Right lung (tissue), 5 donors: Measurements from ENCODE around the gene FNDC10. TPM values are rescaled to one million over a fixed set of nuclear protein-coding genes. Genes with fewer than 3 reads are reported as not detected.
"Not testable (repeated sequence)": the region's sequence is repeated elsewhere in the genome, so short reads cannot be mapped to it uniquely, and the experiment has no call there.

Source experiments
- DNase-seq, 2 donors: peaks; one replicate each; pipeline ENCODE4 v3.0.0-alpha.2; 2013
- polyA plus RNA-seq, 5 donors: library from polyadenylated mRNA; unstranded; fragments of 120-200 nt; gene quantifications; one replicate each; pipeline versions ENCODE4 v1.2.1 to v1.2.3, GENCODE V29; 2013; ENCODE audit warnings: inconsistent platforms in 1 of 5, low replicate concordance in 1 of 5; ENCODE audit not compliant: insufficient read length in 5 of 5, insufficient read depth in 1 of 5

FNDC10 gene
- polyA plus RNA-seq, 5 donors = 1.5 to 3.9 (median 1.7) TPM

DNA sequence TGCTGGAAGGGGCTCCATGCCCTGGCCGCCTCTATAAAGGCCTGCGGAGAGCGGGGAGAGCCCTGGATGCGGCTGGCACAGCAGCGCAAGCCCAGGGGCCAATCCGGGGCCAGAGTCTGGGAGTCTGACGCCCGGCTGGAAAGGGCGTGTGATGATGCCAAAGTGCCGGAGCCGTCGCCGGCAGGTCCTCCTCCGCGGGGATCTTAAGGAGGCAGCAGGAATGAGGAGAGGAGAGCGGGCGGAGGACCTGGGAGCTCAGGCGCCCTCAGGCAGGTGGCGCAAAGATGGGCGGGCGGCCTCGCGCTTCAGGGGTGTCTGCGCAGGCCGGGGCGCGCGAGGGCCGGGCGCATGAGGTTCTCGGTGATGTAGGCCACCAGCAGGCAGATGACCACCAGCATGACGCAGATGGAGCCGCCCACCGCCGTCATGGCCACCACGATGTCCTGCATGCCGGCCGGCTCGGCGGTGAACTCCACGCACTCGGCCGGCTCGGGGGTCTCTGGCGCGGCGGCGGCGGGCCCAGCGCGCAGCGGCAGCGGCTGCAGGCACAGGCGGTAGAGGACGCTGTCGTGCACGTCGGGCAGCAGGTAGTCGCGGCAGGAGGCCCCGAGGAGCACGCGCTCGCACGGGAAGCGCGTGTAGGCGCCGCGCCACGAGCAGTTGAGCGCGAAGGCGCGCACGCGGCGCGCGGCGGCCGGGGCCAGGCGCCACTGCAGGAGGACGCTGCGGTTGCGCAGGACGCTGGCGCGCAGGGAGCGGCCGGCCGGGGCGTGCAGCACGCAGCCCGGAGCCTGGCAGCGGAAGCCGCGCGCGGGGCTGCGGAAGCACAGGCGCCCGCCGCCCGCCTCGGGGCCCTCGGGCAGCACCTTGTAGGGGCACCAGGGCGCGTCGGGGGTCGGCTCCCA lies 653 bp downstream of the FNDC10 start:
- DNase-seq = no peak

DNA sequence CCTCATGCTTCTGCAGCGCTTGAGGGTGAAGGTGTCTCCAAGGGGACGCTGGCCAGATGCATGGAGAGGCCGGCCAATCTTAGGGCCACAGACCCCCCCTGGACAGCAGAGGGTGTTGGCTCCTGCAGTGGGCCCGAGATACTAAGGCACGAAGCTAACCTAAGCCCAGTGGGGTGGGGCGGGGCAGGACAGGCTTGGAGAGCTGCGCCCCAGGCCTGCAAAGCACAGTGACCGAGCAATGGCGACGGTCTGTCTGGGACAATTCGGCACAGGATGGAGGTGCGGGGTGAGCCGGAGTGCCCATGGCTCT lies 1.3 kb downstream of the FNDC10 start:
- no peak for DNase-seq

- no peak for DNase-seq
These were observed 1.8 kb downstream of the FNDC10 start for GRCh38 chr1:1598051-1598719.

DNA sequence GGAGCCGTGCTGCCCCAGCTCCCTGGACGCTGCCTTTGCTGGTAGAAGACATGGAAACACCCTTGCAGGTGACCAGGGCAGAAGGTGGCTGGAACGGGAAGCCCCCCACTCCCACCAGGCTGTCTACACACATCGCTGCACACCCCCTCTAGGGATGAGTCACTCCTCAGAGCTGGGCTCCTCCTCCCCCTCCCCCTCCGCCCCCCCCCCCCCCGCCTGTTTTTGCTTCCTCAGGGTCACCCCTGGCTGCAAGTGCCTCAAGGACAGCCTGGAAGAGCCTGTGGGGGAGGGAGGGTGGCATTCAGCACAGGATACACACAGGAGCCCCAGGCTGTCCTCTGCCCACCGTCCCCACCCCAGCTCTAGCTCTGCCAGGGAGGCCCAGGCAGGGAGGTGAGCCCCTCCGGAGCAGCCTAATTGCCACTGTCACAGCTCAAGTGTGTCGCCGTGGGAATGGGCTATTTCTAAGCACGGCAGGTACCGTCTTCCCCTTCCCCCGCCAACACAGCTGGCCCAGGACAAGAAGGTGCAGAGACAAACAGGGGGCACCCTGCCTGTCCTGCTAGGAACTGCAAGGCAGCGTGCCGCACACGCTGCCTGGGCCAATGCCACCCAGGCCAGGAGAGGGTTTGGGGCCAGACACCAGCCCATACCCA lies 2.5 kb downstream of the FNDC10 start:
- no peak for DNase-seq

- no peak for DNase-seq
These were observed 3.3 kb downstream of the FNDC10 start for GRCh38 chr1:1596493-1597274.

- not testable (repeated sequence) for DNase-seq
These were observed 4.6 kb downstream of the FNDC10 start for GRCh38 chr1:1595341-1595740.

- no peak for DNase-seq
These were observed 5.2 kb downstream of the FNDC10 start for GRCh38 chr1:1594602-1595260.

DNA sequence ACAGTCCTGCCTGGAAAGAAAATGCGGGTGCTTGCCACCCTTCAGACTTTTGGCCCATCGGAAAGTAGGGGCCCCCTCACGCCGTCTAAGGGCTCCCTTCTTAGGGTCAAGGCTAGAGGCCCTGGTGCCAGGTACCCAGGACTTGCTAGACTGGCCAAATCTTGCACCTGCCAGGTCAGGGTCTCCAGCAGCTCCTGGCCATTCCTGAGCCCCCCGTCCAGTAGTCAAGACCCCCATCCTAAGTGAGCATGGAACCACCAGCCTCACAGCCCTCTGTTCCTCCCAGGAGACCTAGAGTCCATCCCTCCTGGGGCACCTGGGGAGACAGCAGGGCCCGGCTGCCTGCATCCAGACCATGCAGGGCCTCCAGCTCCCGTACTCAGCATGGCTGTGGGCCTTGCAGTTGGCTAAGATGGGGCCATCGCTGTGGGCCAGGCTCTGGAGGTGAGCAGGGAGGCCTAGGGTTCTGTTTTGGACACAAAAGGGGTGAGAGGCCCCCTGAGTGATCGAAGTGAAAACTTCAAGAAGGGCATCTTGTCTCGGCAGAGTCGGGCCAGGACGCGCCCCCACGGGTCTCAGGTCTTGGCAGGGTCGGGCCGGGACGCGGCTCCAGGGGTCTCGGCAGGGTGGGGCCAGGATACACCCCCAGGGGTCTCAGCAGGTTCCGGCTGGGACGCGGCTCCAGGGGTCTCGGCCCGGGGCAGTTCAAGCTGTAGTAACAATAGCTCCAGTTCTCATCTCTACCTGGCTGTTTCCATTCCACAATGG lies 5.9 kb downstream of the FNDC10 start:
- no peak for DNase-seq

DNA sequence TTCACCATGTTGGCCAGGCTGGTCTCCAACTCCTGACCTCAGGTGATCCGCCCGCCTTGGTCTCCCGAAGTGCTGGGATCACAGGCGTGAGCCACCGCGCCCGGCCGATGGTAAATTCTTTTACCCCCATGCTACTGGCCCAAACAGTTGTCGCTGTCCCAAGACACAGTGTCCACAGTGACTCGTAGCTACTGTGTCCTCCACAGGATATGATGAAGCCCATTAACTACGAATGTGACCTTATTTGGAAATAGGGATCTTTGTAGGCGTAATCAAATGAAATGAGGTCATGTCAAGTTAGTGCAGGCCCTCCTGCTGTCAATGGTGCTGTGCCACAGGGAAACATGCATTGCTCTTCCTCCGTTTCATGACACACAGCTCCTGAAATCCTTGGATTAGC lies 8.5 kb downstream of the FNDC10 start:
- no peak for DNase-seq

DNA sequence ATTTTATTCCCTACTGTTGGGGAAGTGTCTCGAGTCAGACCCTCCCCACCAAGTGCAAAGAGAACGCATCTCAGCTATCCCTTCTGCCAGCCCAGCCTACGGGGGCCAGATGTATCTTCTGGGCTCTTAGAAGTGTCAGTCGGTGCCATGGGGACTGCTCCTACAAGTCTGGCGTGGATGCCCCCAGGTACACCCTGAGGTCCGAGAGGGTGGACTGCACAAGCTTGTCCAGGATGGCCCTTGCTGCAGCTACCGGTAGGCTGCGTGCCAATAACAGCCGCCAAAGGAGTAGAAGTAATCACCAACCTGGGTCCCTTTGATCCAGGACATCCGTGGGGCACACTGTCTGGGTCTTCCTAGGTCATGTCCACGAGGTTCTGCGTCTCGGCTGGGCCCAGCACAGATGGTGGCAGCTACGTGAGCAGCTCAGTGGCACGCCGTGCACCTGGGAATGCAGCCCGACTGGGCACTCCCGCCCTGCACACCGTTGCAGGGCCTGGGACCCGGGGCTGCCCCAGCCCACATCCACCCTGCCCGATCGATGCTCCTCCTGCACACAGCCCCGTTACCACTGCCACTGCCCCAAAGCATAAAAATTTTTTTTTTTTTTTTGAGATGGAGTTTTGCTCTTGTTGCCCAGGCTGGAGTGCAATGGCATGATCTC lies 16.5 kb downstream of the FNDC10 start:
- no peak for DNase-seq

- no peak for DNase-seq
These were observed 17.2 kb downstream of the FNDC10 start for GRCh38 chr1:1582585-1583346.

GRCh38 chr1:1578371-1578940 lies 21.5 kb downstream of the FNDC10 start:
- no peak for DNase-seq

DNA sequence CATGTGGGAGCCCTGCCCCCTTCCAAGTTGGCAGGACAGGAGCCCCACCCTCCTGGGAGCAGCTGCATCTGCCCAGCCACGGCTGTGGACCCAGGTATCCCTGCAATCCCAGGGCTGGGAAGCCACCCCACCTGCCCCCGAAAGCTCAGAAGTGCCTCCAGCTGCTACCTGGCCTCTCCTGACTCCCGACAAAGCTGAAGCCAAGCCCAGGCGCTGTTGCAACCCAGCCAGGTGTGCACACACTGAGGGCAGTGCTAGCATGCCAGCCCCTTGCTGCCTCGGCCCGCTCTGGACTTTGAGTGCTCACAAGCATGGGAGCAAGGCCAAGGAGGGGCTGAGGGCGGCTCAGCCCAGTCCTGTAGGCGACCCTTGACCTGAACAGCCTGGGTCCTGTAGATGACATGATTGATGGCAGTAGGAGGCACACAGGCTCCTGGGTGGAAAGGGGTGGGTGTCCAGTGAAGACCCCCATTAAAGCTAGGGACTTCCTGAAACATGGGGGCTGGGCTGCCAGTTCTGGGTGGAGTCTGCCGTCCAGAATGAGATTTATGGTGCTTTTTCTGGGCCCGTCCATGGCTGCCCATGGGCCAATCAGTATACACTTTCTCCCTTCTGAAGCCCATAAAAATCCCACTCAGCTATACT lies 22.4 kb downstream of the FNDC10 start:
- DNase-seq = no peak

- DNase-seq = peak; percentile 90 to 93
These were observed 25.0 kb downstream of the FNDC10 start, which contains the start of gene SSU72 for GRCh38 chr1:1574721-1575537. SSU72 (minus strand) TSS chr1:1574863; CDS start chr1:1574557, 306 bp downstream.

DNA sequence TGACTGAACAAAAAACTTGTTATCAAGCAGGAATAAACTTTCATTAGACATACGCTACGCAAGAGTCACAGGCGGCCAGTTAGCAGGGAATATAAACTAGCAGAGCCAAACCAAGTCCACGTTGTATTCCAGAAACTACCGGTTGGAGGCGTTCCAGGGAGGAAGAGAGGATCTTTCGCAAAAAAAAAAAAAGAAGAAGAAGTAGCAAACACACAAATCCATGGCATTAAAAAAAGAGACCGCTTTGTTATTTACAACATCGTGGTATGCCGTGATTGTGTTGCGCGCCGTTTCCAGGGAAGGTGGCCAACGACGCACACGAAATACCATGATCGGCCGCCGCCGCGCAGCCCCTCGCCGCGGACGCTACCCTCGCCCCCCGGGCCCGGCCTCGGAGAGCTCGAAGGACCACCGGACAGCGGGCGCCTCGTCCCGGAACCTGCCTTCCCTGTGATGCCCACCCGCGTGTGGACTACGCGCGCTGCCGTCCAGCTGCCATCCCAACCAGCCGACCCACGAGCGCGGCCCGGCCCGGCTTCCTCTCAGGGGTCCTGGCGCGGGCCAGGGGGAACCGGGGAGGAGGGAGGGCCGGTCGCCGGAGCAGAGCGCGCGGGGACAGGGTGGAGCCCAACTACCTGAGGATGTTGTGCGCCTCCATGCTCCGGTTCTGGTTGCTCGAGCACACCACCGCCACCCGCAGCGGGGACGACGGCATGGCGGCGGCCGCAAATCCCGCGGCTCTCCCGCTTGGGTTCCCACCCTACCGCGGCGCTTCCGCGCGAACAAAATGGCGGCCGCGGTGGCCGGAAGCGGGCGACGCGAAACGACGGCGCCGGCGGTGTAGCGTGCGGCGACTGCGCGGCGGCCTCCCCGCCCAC lies 25.9 kb downstream of the FNDC10 start:
- DNase-seq = peak; percentile 50 to 68

DNA sequence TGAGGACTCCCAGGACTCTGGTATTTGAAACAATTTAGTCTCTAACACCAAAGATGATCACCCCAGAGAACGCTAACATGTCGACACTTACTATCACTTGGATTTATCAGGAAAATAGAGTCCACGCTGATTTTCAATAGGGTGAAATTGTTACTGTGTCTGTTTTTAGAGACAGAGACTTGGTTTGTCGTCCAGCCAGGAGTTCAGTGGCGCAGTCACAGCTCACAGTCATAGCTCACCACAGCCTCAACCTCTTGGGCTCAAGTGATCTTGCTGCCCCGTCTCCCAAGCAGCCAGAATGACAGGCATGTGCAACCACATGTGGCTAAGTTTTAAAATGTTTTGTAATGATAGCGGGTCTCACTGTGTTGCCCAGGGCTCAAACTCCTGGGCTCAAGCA lies 30.6 kb downstream of the FNDC10 start:
- DNase-seq = no peak
